ENCODE measurements around the gene SEMA3F.
A peak's percentile ranks its signal among the peaks of the same experiment; 100 is the strongest.

Gene SEMA3F

DNA sequence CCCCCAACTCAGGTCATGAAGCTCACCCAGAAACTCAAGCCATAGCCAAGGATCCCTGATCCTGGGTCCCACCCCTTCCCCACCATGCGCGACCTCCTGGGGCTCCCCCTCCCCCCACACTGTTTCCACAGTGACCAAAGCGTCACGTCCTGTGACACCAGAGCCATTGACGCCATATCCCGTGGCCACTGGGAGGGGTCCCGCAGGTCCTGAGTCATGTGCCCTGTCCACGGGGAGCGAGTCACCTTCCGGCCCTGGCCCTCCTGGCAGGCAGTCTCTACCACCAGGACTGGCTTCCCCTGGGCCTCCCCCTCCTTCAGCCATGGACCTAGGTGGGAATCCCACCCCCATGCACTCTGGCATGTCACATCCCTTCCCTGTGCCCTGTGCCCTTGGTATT lies 15.6 kb downstream of the SEMA3F start:
- DNase-seq (ENCODE audit: low spot score): peak; percentile 78

DNA sequence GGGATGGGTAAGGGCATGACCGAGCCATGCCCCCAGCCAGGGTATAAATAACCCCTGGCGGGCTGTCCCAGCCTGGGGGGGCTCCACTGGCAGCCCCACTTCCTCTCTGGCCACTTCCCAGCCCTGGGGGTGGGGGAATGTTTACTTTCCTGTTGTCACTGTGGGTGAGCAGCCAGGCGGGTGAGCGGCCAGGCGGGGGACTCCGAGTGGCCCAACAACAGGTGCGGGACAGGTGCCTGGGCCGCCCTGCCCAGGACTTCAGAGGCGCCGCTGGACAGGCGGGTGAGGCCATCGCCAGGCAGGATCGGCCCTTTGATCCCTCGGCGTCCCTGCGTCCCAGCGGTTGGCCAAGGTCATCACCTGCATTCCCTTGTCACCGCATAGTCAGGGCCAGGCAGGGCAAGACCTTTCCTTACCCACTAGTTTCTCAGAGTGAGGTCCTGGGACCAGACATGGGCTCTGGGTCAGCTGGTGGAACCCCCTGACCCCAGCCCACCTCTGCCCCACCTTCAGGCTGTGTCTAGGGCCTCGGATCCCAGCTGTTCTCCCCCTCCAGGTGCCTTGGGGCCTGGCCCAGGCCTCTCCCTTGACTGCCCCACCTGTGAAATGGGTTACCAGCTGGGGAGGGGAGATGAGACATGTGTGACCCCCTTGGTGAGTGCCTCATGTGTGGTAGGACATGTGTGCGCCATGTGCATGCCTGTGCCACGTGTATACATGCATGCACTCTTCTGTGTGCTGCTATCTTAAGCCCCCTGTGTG lies 16.6 kb downstream of the SEMA3F start:
- DNase-seq (ENCODE audit: low spot score): no peak

DNA sequence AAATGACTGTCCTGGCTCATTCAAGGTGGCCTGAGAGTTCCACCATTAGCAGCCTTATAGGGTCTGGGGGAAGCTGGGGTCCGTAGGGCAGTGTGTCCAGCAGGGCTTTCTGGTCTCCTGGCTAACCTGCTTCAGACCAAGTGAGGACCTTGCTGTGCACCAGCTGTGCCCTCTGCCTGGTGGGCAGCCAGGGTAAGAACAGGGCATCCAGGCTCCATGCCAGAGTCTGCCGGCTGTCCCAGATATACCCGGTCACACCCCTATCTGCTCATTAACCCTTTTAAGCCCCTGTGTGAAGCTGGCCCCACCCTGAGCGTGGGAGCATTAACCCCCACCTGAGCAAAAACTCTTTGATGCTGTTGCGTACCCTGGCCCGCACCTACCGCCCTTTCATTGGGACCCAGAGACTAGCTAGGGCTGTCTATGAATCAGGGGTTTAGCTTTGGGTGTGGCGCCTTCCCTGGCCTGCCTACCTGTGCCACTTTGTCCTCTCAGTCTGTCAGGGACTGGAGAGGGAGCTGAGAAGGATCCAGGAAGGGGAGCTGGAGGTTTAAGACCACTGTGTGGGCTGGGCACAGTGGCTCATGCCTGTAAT lies 17.6 kb downstream of the SEMA3F start:
- no peak for DNase-seq (ENCODE audit: low spot score)

DNA sequence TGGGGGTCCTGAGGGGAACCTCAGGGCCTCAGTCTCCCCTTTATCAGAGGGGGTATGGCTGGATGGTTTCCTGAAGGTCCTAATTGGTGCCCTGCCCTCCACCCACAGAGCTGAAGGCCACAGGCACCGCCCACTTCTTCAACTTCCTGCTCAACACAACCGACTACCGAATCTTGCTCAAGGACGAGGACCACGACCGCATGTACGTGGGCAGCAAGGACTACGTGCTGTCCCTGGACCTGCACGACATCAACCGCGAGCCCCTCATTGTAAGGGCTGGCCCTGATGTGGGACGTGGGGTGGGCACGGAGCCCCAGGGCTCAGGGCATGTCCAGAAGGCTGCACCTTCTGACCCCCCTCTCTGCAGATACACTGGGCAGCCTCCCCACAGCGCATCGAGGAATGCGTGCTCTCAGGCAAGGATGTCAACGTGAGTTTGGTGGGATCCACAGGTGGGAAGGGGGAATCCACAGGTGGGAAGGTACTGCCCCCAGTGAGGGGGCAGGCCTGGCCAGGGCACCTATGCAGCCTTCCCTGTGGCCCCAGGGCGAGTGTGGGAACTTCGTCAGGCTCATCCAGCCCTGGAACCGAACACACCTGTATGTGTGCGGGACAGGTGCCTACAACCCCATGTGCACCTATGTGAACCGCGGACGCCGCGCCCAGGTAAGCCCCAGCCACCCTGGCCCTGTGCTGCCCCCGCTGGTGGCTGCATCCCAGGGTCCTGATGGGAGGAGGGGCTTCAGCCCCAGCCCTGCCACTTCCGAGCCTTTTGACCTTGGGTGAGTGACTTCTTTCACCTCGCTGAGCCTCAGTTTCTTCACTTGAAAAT lies 18.8 kb downstream of the SEMA3F start:
- DNase-seq (ENCODE audit: low spot score): no peak

DNA sequence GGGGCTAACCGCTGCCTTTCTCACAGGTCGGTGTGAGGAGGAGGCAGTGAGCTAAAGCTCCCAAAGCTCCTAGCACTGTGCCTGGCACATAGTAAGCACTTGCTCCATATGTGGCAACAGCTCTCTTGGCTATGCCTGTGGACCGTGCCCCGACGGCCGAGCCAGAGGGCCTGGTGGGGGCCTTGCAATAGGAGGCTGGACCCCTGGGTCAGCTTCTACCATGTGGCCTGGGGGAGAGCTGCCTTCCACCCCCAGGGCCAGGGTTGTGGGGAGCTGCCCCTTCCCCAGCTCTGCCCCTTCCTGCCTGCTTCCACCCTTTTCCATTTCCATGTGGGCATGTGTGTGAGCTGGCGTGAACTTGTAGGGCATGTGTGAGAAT lies 19.4 kb downstream of the SEMA3F start:
- DNase-seq (ENCODE audit: low spot score): no peak

DNA sequence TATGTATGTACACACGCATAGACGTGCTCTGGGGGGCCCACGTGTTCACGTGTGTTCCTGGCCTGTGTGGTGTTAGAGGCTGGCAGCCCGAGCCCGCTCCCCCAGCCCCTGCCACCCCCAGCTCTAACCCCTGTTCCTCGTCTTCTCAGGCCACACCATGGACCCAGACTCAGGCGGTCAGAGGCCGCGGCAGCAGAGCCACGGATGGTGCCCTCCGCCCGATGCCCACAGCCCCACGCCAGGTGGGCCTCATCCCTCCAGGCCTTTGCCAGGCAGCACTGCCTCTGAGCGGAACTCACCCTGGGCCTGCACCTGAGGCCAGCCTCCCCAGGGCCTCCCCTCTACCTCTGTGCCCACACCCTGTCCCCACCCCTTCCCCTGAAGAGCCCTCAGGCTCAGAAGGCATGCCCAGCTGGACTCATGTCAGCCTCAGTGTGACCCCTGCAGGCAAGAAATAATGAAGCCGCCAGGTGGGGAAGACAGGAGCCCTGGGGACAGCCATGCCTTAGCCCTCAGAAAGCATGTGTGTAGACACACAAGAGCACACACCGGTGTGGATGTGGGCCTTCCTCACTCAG lies 19.9 kb downstream of the SEMA3F start:
- no peak for DNase-seq (ENCODE audit: low spot score)

DNA sequence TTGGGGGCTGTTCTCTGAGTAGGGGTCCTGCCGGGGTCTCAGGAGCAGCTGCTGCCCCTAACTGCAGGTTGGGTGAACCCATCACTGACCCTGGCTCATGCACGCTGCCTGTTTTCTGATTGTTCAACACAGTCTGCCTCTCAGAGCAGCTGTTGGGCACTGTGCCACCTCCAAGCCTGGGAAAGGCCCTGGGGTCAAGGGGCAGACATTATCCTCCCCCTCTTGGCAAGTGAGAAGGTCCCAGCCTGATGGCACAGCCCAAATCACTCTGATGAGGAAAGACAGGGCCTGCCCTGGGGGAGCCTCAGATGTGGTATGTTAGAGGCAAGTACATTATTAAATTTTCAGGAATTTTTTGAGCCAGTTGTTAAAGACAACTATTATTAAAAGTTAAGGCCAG lies 22.2 kb downstream of the SEMA3F start:
- no peak for DNase-seq (ENCODE audit: low spot score)

DNA sequence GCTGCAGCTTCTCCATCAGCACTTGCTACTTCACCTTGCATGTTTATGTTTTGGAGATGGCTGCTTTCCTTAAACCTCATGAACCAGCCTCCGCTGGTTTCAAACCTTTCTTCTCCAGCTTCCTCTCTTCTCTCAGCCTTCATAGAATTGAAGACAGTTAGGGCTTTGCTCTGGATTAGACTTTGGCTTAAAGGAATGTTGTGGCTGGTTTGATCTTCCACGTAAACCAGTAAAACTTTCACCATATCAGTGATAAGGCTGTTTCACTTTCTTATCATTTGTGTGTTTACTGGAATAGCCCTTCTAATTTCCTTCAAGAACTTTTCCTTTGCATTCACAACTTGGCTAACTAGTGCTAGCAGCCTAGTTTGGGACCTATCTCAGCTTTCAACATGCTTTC lies 24.6 kb downstream of the SEMA3F start:
- no peak for DNase-seq (ENCODE audit: low spot score)

DNA sequence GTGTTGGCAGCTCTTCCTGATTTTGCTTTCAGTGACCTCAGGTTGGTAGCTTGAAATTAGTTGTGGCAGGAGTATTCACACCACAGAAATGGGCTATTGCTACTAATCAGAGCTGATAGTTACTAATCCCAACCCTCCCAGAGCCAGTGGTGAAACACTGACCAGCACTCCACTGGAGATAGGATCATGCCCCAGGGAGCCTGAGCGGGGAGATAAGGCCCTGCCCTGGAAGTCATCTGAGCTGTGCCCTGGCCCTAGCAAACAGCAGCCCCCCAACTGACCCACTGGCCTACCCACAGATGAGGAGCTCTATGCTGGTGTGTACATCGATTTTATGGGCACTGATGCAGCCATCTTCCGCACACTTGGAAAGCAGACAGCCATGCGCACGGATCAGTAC lies 26.9 kb downstream of the SEMA3F start:
- no peak for DNase-seq (ENCODE audit: low spot score)

DNA sequence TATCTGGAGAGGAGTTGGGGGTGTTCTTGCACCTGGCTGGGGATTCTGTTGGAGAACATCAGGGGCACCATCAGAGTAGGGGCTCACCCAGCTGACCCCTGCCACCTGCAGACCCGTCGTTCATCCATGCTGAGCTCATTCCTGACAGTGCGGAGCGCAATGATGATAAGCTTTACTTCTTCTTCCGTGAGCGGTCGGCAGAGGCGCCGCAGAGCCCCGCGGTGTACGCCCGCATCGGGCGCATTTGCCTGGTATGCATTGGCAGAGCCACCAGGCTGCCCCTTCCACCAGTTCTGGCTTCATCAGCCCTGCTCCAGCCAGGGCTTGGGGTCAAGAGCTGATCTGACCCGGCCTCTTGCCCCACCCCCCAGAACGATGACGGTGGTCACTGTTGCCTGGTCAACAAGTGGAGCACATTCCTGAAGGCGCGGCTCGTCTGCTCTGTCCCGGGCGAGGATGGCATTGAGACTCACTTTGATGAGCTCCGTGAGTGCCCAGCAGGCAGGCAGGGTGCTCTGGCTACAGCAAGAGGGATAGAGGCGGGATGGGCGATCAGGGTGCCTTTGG lies 27.5 kb downstream of the SEMA3F start:
- DNase-seq (ENCODE audit: low spot score): no peak

DNA sequence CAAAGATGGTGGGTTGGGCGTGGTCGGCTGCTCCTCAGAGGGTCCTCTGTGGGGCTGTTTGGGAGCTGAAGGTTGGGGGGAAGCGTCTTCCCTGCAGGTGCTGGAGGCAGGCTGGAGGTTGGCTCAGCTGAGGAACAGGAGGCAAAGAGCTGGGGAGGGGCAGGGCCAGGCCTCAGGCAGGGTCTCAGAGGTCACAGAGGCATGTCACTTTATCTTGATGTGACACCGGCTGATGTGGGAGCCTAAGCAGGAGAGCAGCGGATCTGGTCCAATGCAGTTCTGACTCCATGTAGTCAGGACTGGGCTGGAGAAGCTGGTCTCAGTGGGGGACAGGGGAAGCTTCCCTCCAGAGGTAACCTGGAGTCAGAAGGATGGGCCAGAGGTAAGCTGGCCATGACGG lies 28.6 kb downstream of the SEMA3F start:
- DNase-seq (ENCODE audit: low spot score): no peak

DNA sequence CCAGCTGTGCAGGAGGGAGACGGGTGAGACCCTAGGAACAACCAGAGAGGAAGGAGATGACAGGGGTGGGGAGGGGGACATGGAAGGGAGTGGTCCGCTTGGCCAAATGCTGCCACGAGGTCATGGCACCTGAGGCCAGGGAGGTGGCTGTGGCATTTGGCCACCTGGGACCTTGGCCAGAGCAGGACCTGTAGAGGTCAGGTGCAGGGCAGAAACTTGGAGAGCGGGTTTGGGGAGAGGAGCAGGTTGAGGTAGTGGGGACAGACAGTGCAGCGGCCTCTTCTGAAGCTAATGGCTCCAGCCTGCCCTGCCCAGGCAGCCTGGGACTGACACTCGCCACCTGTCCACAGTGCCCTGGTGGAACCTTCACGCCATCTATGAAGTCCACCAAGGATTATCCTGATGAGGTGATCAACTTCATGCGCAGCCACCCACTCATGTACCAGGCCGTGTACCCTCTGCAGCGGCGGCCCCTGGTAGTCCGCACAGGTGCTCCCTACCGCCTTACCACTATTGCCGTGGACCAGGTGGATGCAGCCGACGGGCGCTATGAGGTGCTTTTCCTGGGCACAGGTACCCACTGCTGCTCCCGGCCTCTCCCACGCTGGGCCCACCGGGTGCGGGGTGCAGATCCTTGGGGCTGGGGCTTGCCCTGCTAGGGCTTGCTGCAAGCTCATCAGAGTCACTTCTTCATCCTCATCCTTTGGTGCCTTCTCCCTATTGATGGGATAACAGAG lies 29.3 kb downstream of the SEMA3F start:
- DNase-seq (ENCODE audit: low spot score): no peak

DNA sequence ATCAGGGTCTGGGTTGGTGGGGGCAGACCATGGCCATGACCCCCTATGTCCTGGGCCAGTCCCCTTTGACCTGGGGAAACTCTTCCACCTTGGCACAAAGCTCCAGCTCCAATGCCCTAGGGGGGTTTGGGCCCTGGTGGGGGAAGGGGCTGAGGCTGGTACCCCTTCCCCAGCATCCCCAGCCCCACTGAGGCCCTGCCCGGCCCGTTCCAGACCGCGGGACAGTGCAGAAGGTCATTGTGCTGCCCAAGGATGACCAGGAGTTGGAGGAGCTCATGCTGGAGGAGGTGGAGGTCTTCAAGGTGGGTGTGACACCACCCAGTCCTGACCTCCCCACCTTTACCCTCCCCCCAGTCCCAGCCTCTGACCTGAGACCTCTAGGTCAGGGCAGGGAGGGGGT lies 30.1 kb downstream of the SEMA3F start:
- no peak for DNase-seq (ENCODE audit: low spot score)

DNA sequence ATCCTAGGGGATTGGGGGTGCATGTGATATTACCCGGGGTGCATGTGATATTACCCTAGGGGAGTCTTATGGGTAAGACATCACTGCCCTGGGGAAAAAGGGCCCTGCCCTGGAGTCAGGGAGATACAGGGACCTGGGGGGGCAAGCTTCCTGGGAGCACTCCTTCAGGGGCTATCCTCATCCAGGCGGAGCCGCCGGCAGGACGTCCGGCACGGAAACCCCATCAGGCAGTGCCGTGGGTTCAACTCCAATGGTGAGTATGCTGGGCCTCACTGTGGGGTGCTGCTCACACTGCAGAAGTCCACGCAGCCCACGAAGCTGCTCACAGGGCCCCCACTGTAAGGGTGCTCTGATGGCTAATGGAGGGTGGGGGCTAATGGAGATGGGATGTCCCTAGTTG lies 31.0 kb downstream of the SEMA3F start:
- no peak for DNase-seq (ENCODE audit: low spot score)

DNA sequence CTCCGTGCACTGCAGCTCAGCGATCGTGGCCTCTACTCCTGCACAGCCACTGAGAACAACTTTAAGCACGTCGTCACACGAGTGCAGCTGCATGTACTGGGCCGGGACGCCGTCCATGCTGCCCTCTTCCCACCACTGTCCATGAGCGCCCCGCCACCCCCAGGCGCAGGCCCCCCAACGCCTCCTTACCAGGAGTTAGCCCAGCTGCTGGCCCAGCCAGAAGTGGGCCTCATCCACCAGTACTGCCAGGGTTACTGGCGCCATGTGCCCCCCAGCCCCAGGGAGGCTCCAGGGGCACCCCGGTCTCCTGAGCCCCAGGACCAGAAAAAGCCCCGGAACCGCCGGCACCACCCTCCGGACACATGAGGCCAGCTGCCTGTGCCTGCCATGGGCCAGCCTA lies 32.6 kb downstream of the SEMA3F start:
- no peak for DNase-seq (ENCODE audit: low spot score)

DNA sequence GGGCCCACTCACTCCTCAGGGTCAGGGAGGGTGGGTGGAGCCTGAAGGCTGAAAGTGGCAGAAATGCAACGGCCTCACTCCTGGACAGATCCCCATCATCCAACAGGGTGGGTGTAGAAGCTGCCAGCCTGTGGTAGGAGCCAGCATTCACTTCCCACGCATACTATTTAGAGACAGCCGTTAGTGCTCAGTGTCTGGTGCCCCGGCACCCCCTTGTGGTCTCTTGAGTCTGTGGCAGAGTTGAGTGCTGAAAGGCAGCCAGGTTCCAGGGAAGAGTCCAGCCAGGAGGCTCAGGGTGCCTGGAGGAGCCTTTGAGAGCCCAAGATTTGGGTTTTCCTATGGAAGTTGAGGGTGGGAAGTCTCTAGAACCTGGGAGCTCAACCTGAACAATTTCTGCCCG lies 34.1 kb downstream of the SEMA3F start:
- peak; percentile 81 for DNase-seq (ENCODE audit: low spot score)

DNA sequence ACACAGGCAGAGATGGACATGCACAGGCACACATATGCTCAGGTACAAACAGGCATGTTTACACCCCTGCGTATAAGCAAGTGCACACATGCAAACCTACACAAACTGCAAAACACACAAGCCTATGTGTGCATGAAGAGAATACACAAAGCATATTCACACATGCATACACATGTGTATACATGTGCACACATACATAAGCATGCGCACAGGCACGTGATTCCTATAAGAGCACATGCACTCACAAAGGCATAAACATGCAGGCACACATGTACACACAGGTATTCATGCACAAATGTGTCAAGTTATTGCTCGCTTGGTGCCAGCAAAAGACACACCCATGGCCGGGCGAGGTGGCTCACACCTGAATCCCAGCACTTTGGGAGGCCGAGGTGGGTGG lies 34.9 kb downstream of the SEMA3F start:
- DNase-seq (ENCODE audit: low spot score): no peak

DNA sequence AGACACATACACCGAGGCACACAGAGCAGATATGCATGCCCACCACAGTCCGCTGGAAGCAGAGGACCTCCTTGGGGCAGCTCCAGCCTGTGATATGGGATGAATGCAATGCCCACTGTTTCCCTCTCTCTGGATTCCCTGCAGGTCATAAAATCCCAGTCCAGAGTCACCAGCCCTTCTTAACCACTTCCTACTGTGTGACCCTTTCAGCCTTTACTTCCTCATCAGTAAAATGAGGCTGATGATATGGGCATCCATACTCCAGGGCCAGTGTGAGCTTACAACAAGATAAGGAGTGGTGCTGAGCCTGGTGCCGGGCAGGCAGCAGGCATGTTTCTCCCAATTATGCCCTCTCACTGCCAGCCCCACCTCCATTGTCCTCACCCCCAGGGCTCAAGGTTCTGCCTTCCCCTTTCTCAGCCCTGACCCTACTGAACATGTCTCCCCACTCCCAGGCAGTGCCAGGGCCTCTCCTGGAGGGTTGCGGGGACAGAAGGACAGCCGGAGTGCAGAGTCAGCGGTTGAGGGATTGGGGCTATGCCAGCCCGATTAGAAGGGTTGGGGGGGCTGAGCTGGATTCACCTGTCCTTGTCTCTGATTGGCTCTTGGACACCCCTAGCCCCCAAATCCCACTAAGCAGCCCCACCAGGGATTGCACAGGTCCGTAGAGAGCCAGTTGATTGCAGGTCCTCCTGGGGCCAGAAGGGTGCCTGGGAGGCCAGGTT lies 36.0 kb downstream of the SEMA3F start, which contains the start of gene GNAT1:
TSS of gene GNAT1 (plus strand) at position 675 of the 725 bp plus-strand sequence. CDS start 116 bp downstream, outside the sequence.
- DNase-seq (ENCODE audit: low spot score): peak; percentile 32

DNA sequence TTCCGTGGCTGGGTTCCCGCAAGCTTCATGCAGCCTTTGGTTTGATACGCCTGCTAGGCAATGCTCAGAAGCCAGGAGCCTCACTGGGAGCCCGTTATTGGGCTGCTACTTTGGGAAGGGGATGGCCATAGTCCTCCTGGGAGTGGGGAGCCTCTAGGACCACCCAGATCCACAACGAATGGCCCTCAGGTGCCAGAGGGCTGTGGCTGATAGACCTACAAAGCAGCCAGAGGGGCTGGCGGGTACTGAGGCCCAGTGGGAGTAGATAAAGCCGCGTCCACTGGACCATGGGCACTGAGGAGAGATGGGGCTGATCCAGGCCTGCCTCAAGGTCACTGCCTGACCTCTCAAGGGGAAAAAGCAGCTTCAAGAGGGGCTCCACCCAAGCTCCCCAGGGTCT lies 37.0 kb downstream of the SEMA3F start:
- DNase-seq (ENCODE audit: low spot score): no peak

DNA sequence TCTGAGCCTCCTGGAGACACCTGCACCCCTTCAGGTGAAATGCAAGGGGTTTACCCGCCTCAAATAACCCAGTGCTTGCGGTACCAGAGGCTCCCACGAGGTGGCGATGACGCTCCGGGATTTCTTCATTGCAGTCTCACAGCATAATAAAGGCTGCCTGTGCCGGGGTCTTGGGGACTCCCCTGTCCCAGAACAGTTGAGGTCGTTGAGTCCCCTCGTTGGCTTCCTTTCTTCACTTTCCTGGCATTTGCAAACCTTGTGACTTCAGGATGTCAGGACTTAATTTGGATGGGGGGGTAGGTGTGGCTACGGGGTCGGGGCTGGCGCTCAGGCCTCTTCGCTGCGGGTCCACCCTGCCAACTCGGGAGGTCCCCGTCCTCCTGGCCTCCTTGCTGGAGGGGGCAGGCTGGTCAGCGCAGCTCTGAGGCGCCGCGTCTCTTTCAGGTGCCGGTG lies 37.6 kb downstream of the SEMA3F start:
- DNase-seq (ENCODE audit: low spot score): peak; percentile 65

DNA sequence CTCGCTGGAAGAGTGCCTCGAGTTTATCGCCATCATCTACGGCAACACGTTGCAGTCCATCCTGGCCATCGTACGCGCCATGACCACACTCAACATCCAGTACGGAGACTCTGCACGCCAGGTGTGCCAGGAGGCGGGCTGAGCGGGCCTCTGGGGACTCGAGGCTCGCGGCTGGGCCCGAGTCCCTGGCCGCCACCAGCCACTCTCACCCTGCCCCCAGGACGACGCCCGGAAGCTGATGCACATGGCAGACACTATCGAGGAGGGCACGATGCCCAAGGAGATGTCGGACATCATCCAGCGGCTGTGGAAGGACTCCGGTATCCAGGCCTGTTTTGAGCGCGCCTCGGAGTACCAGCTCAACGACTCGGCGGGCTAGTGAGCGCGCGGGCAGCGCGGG lies 38.2 kb downstream of the SEMA3F start:
- no peak for DNase-seq (ENCODE audit: low spot score)

Measured in kidney tubule cell (primary cell).